RWPE2 (cell line): Measurements from ENCODE around the gene GPC2.

Source experiments
- ATAC-seq: fragments of 200-7000 bp; cut with Tn5 transposase; 3 replicates; pipeline ENCODE4 v1.9.1; 2021; ENCODE audit warnings: low read depth
- DNase-seq: peaks from one replicate; pipeline ENCODE4 v3.0.0-alpha.2; 2020; ENCODE audit warnings: low spot score
- H3K27ac ChIP-seq: fragments of 450-650 bp; 2 replicates; pipeline ENCODE4 v1.5.1; 2017; ENCODE audit warnings: mild to moderate bottlenecking; ENCODE audit not compliant: poor library complexity, severe bottlenecking
- H3K27me3 ChIP-seq: fragments of 250-450 bp; sonication (Bioruptor Pico); 2 replicates; pipeline ENCODE4 v1.5.1; 2021; ENCODE audit warnings: mild to moderate bottlenecking, moderate library complexity; ENCODE audit not compliant: insufficient read depth, poor library complexity, severe bottlenecking
- H3K36me3 ChIP-seq: fragments of 250-450 bp; sonication (Bioruptor Pico); 2 replicates; pipeline ENCODE4 v1.5.1; 2020; ENCODE audit warnings: low read depth, mild to moderate bottlenecking, moderate library complexity
- H3K4me1 ChIP-seq: fragments of 250-450 bp; sonication (Bioruptor Pico); 2 replicates; pipeline ENCODE4 v1.5.1; 2021; ENCODE audit warnings: mild to moderate bottlenecking, moderate library complexity; ENCODE audit not compliant: insufficient read depth, poor library complexity, severe bottlenecking
- H3K4me3 ChIP-seq: fragments of 250-450 bp; sonication (Bioruptor Pico); 2 replicates; pipeline ENCODE4 v1.5.1; 2021; ENCODE audit warnings: mild to moderate bottlenecking, moderate library complexity; ENCODE audit not compliant: severe bottlenecking
- H3K9me3 ChIP-seq: fragments of 250-450 bp; sonication (Bioruptor Pico); 2 replicates; pipeline ENCODE4 v1.5.1; 2021; ENCODE audit warnings: mild to moderate bottlenecking, moderate library complexity; ENCODE audit not compliant: severe bottlenecking
- TF ChIP-seq, protein P1 (sequence below): fragments of 450-650 bp; IDR thresholded peaks from one replicate; pipeline ENCODE4 v1.5.1; 2017; ENCODE audit warnings: mild to moderate bottlenecking, moderate library complexity; ENCODE audit not compliant: poor library complexity, severe bottlenecking

The GPC2 gene

DNA sequence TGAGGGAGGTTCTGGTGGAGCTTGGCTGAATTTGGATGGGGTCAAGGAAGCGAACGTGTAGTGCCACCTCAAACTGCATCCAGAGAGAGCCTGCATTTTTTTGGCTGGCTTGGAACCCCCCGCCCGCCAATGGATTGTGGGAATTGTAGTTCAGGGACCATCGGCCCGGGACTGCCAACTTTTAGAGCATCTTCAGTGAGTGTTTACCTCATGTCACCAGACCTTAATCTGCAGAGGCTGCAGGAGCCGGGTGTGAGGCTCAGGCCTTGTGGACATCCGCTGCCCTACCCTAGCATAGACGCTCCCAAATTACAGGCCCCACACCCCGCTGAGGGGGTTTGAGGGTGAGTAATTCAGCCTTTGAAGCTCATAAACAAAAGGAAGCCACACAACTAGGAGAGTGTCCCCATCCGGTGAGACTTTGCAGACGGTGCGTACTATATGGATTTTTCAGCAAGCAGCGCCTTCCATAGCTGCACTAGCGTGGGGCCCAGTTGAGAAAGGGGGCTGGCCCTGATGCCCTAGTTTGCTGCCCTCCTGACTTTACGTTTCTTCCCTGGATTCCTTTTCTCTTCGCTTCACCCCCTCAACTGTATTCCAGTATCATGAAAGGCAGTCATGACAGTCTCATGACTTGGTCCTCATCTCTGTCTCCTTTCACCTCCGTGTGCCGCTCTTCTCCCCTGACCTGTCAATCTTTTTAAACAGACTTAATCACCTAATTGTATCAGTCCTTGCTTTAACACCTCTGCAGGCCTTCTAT is 57.0 kb downstream of the GPC2 start:
- Histone ChIP-seq H3K4me1 (no peaks in the 10 kb centered on the region), H3K36me3 (no peaks in the 10 kb centered on the region), H3K27ac (peak overlapping the region; percentile 47), H3K27me3 (no peaks in the 10 kb centered on the region), H3K9me3 (no peaks in the 10 kb centered on the region), H3K4me3 (peak overlapping the region; percentile 79)
- DNase-seq (no peak), ATAC-seq (peak; percentile 64)
- TF ChIP-seq, protein P1, sequence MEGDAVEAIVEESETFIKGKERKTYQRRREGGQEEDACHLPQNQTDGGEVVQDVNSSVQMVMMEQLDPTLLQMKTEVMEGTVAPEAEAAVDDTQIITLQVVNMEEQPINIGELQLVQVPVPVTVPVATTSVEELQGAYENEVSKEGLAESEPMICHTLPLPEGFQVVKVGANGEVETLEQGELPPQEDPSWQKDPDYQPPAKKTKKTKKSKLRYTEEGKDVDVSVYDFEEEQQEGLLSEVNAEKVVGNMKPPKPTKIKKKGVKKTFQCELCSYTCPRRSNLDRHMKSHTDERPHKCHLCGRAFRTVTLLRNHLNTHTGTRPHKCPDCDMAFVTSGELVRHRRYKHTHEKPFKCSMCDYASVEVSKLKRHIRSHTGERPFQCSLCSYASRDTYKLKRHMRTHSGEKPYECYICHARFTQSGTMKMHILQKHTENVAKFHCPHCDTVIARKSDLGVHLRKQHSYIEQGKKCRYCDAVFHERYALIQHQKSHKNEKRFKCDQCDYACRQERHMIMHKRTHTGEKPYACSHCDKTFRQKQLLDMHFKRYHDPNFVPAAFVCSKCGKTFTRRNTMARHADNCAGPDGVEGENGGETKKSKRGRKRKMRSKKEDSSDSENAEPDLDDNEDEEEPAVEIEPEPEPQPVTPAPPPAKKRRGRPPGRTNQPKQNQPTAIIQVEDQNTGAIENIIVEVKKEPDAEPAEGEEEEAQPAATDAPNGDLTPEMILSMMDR, result no peak
